ENCODE results near the gene CCDC34.
"Not testable (repeated sequence)": the region's sequence is repeated elsewhere in the genome, so short reads cannot be mapped to it uniquely, and the experiment has no call there.

CCDC34 gene

GRCh38 chr11:27357250-27357649 is 5.8 kb downstream of the CCDC34 start:
- DNase-seq: no peak

GRCh38 chr11:27356624-27357222 is 6.3 kb downstream of the CCDC34 start:
- no peak for DNase-seq

- DNase-seq: no peak
Observed at GRCh38 chr11:27355575-27356104, 7.4 kb downstream of the CCDC34 start.

- DNase-seq: no peak
Observed at GRCh38 chr11:27354359-27354965, 8.6 kb downstream of the CCDC34 start.

- DNase-seq: no peak
Observed at GRCh38 chr11:27353593-27354358, 9.2 kb downstream of the CCDC34 start.

GRCh38 chr11:27352781-27353180 is 10.2 kb downstream of the CCDC34 start:
- no peak for DNase-seq

- DNase-seq: no peak
Observed at GRCh38 chr11:27350511-27350910, 12.5 kb downstream of the CCDC34 start.

GRCh38 chr11:27349919-27350318 is 13.1 kb downstream of the CCDC34 start:
- DNase-seq: no peak

GRCh38 chr11:27348340-27348873 is 14.6 kb downstream of the CCDC34 start:
- DNase-seq: no peak

- DNase-seq: no peak
Observed at GRCh38 chr11:27347359-27348339, 15.4 kb downstream of the CCDC34 start.

- no peak for DNase-seq
Observed at GRCh38 chr11:27339941-27340340, 23.1 kb downstream of the CCDC34 start.

GRCh38 chr11:27334764-27335163 is 28.3 kb downstream of the CCDC34 start:
- not testable (repeated sequence) for DNase-seq

GRCh38 chr11:27331981-27332380 is 31.0 kb downstream of the CCDC34 start:
- no peak for DNase-seq

- DNase-seq: peak; percentile 53
Observed at GRCh38 chr11:27330633-27331270, 32.3 kb downstream of the CCDC34 start.

- DNase-seq: no peak
Observed at GRCh38 chr11:27329867-27330632, 33.0 kb downstream of the CCDC34 start.

GRCh38 chr11:27328614-27329013 is 34.4 kb downstream of the CCDC34 start:
- no peak for DNase-seq

- not testable (repeated sequence) for DNase-seq
Observed at GRCh38 chr11:27327064-27327463, 36.0 kb downstream of the CCDC34 start.

GRCh38 chr11:27322196-27322595 is 40.8 kb downstream of the CCDC34 start:
- not testable (repeated sequence) for DNase-seq

GRCh38 chr11:27321340-27321739 is 41.7 kb downstream of the CCDC34 start:
- DNase-seq: not testable (repeated sequence)

GRCh38 chr11:27319072-27319471 is 43.9 kb downstream of the CCDC34 start:
- DNase-seq: no peak

- DNase-seq: peak; percentile 7
Observed at GRCh38 chr11:27317751-27318150, 45.3 kb downstream of the CCDC34 start.
